Breast epithelium (tissue), 4 donors: Measurements from ENCODE around the gene PMCH. TPM values are rescaled to one million over a fixed set of nuclear protein-coding genes. Genes with fewer than 3 reads are reported as not detected.

ENCODE experiments used
- DNase-seq, 2 donors: peaks; one replicate each; pipeline ENCODE4 v3.0.0-alpha.2; 2019; ENCODE audit warnings: low spot score in 2 of 2
- H3K27ac ChIP-seq, 2 donors: fragments of 200-600 bp; sonication (generic) in 1 of 2; one replicate each; pipeline ENCODE4 v1.5.1; 2016 to 2019; ENCODE audit warnings: mild to moderate bottlenecking in 1 of 2
- H3K27me3 ChIP-seq, 2 donors: fragments of 200-600 bp; sonication (generic) in 1 of 2; one replicate each; pipeline versions ENCODE4 v1.5.1 to v1.6.0; 2017 to 2019; ENCODE audit warnings: control low read depth in 1 of 2, mild to moderate bottlenecking in 1 of 2
- H3K36me3 ChIP-seq: fragments of 200-600 bp; one replicate; pipeline ENCODE4 v1.5.1; 2019
- H3K4me1 ChIP-seq, 2 donors: fragments of 200-600 bp; sonication (generic); one replicate each; pipeline ENCODE4 v1.5.1; 2016 to 2019; ENCODE audit warnings: control low read depth in 1 of 2
- H3K4me3 ChIP-seq, 3 donors: fragments of 200-600 bp; sonication (generic); 1 replicate in 2 of 3; 2 replicates in 1 of 3; pipeline ENCODE4 v1.5.1; 2016 to 2019; ENCODE audit warnings: mild to moderate bottlenecking in 3 of 3, moderate library complexity in 2 of 3
- H3K9me3 ChIP-seq, 2 donors: fragments of 200-600 bp; sonication (generic) in 1 of 2; one replicate each; pipeline ENCODE4 v1.5.1; 2016 to 2019; ENCODE audit warnings: control low read depth in 1 of 2
- CTCF ChIP-seq, 3 donors: fragments of 450-650 bp; IDR thresholded peaks; one replicate each; pipeline ENCODE4 v1.5.1; 2016 to 2017; ENCODE audit warnings: antibody characterized with exemption in 3 of 3, mild to moderate bottlenecking in 3 of 3, moderate library complexity in 3 of 3
- POLR2A ChIP-seq: fragments of 450-650 bp; IDR thresholded peaks from one replicate; pipeline ENCODE4 v1.6.1; 2016; ENCODE audit warnings: antibody characterized with exemption, mild to moderate bottlenecking, moderate library complexity
- POLR2AphosphoS5 ChIP-seq, 3 donors: sonication (generic); formaldehyde crosslinking; IDR thresholded peaks; one replicate each; pipeline ENCODE4 v1.6.1; 2017; ENCODE audit warnings: antibody characterized with exemption in 3 of 3
- intact Hi-C: fragments of 100-400 bp; cut with DNase I; formaldehyde crosslinking; loops from one replicate; pipeline ENCODE4 v1.15.1; 2023; ENCODE audit warnings: low total_unique reads
- total RNA-seq, 3 donors: library from RNA; depleted of rRNA; stranded (reverse); fragments of >200 nt; gene quantifications; one replicate each; pipeline ENCODE4 v1.1.0, GENCODE V29; 2016

The PMCH gene
- total RNA-seq, 3 donors from 2014 or later: not detected

GRCh38 chr12:102195826-102196225, 1.8 kb downstream of the PMCH start:
- Histone ChIP-seq H3K9me3 (no peaks in the 10 kb centered on the region), H3K27me3 (no peaks in the 10 kb centered on the region), H3K4me1 (no peaks in the 10 kb centered on the region), H3K36me3 (no peaks in the 10 kb centered on the region), H3K27ac (no peak overlapping the region), H3K4me3 (no peak overlapping the region)
- DNase-seq: no peak
- intact Hi-C loops: loop anchor here (5.0 kb wide), 1 partner anchor 451 kb away; no protein-coding TSS in a partner anchor
- TF ChIP-seq CTCF (IDR thresholded peaks at IDR 0.05) (no peak), POLR2A (no peak), POLR2AphosphoS5 (IDR thresholded peaks at IDR 0.05) (no peak)

- DNase-seq: no peak
- intact Hi-C loops: no loop called here
These were observed 15.0 kb downstream of the PMCH start for GRCh38 chr12:102182635-102183034.

GRCh38 chr12:102174761-102175160, 22.9 kb downstream of the PMCH start:
- H3K4me3 ChIP-seq: no peak overlapping the region
- no peak overlapping the region for H3K27ac ChIP-seq
- H3K9me3 ChIP-seq: no peaks in the 10 kb centered on the region
- no peaks in the 10 kb centered on the region for H3K4me1 ChIP-seq
- no peaks in the 10 kb centered on the region for H3K27me3 ChIP-seq
- no peaks in the 10 kb centered on the region for H3K36me3 ChIP-seq
- TF ChIP-seq CTCF (IDR thresholded peaks at IDR 0.05) (no peak), POLR2AphosphoS5 (IDR thresholded peaks at IDR 0.05) (no peak), POLR2A (no peak)
- intact Hi-C loops: no loop called here
- DNase-seq: no peak

More at GRCh38 chr12:102182635-102183034, 15.0 kb downstream of the PMCH start:
- no peak overlapping the region for H3K4me3 ChIP-seq
- H3K9me3 ChIP-seq: no peaks in the 10 kb centered on the region
- TF ChIP-seq CTCF (IDR thresholded peaks at IDR 0.05) (no peak), POLR2A (no peak), POLR2AphosphoS5 (IDR thresholded peaks at IDR 0.05) (no peak)
- H3K27me3 ChIP-seq: no peaks in the 10 kb centered on the region
- no peaks in the 10 kb centered on the region for H3K4me1 ChIP-seq
- H3K27ac ChIP-seq: no peak overlapping the region
- no peaks in the 10 kb centered on the region for H3K36me3 ChIP-seq

- intact Hi-C loops: no loop called here
- TF ChIP-seq POLR2AphosphoS5 (IDR thresholded peaks at IDR 0.05) (no peak), POLR2A (no peak), CTCF (IDR thresholded peaks at IDR 0.05) (no peak)
- no peaks in the 10 kb centered on the region for H3K36me3 ChIP-seq
These were observed 23.5 kb downstream of the PMCH start for GRCh38 chr12:102174117-102174516.

GRCh38 chr12:102172436-102172835, 25.2 kb downstream of the PMCH start:
- TF ChIP-seq POLR2AphosphoS5 (IDR thresholded peaks at IDR 0.05) (no peak), CTCF (IDR thresholded peaks at IDR 0.05) (no peak), POLR2A (no peak)
- Histone ChIP-seq H3K4me3 (no peak overlapping the region), H3K4me1 (no peaks in the 10 kb centered on the region), H3K36me3 (no peaks in the 10 kb centered on the region), H3K27me3 (no peaks in the 10 kb centered on the region), H3K27ac (no peak overlapping the region), H3K9me3 (no peaks in the 10 kb centered on the region)
- intact Hi-C loops: no loop called here
- DNase-seq: no peak

More at GRCh38 chr12:102174117-102174516, 23.5 kb downstream of the PMCH start:
- Histone ChIP-seq H3K27ac (no peak overlapping the region), H3K4me3 (no peak overlapping the region), H3K9me3 (no peaks in the 10 kb centered on the region), H3K4me1 (no peaks in the 10 kb centered on the region), H3K27me3 (no peaks in the 10 kb centered on the region)
- DNase-seq: no peak
